Common myeloid progenitor, CD34-positive (primary cell): ENCODE results near the gene CST2. TPM values are rescaled to one million over a fixed set of nuclear protein-coding genes. Genes with fewer than 3 reads are reported as not detected.
A peak's percentile ranks its signal among the peaks of the same experiment; 100 is the strongest.

Experiments
- CTCF ChIA-PET: fragments of 350-600 bp; sonication (Branson Sonifier 250); formaldehyde crosslinking; loops from one replicate; lab custom pipeline; 2021; ENCODE audit warnings: antibody characterized with exemption; lab: Charles Lee
- POLR2A ChIA-PET: fragments of 350-600 bp; sonication (Branson Sonifier 250); formaldehyde crosslinking; loops from one replicate; lab custom pipeline; 2021; ENCODE audit warnings: antibody characterized with exemption; lab: Charles Lee
- DNase-seq, 3 donors: peaks; one replicate each; pipeline versions ENCODE4 v3.0.0 to v3.0.0-alpha.2; 2013
- H3K27ac ChIP-seq, 2 experiments: 1 replicate in 1 of 2; 2 replicates in 1 of 2; pipeline ENCODE4 v1.7.0; 2013; ENCODE audit warnings: inconsistent platforms in 2 of 2, low read length in 2 of 2, mild to moderate bottlenecking in 2 of 2, low read depth in 1 of 2, moderate library complexity in 1 of 2; ENCODE audit not compliant: severe bottlenecking in 2 of 2, insufficient read depth in 1 of 2, poor library complexity in 1 of 2
- H3K27me3 ChIP-seq, 5 experiments: replicated peaks in 2 of 5; 1 replicate in 3 of 5; 2 replicates in 2 of 5; pipeline versions ENCODE4 v1.6.1 to v1.7.0; 2013; ENCODE audit warnings: low read length in 4 of 5, mild to moderate bottlenecking in 2 of 5, moderate library complexity in 2 of 5, inconsistent platforms in 1 of 5; ENCODE audit not compliant: insufficient read depth in 5 of 5, control insufficient read depth in 4 of 5
- H3K36me3 ChIP-seq, 4 experiments: 1 replicate in 2 of 4; 2 replicates in 2 of 4; pipeline versions ENCODE4 v1.6.1 to v1.7.0; 2013; ENCODE audit warnings: low read length in 3 of 4, control low read depth in 1 of 4, mild to moderate bottlenecking in 1 of 4; ENCODE audit not compliant: control insufficient read depth in 4 of 4, insufficient read depth in 4 of 4
- H3K4me1 ChIP-seq, 4 experiments: 1 replicate in 3 of 4; 2 replicates in 1 of 4; pipeline versions ENCODE4 v1.6.1 to v1.7.1; 2013; ENCODE audit warnings: low read length in 3 of 4, mild to moderate bottlenecking in 3 of 4, control low read depth in 1 of 4, inconsistent platforms in 1 of 4, moderate library complexity in 1 of 4; ENCODE audit not compliant: control insufficient read depth in 4 of 4, insufficient read depth in 4 of 4; ENCODE audit errors: control extremely low read depth in 1 of 4
- H3K4me3 ChIP-seq, 7 experiments: 1 replicate in 4 of 7; 2 replicates in 3 of 7; pipeline versions ENCODE4 v1.5.1 to v1.7.0; 2013; ENCODE audit warnings: mild to moderate bottlenecking in 7 of 7, low read length in 6 of 7, moderate library complexity in 6 of 7, inconsistent platforms in 2 of 7, low read depth in 2 of 7, control low read depth in 1 of 7; ENCODE audit not compliant: insufficient read depth in 4 of 7, control insufficient read depth in 1 of 7; ENCODE audit errors: extremely low read depth in 1 of 7
- H3K9me3 ChIP-seq, 5 experiments: 1 replicate in 4 of 5; 2 replicates in 1 of 5; pipeline versions ENCODE4 v1.6.1 to v1.7.1; 2013; ENCODE audit warnings: low read length in 4 of 5, mild to moderate bottlenecking in 2 of 5, inconsistent platforms in 1 of 5, low read depth in 1 of 5, moderate library complexity in 1 of 5; ENCODE audit not compliant: control insufficient read depth in 4 of 5, insufficient read depth in 2 of 5; ENCODE audit errors: control extremely low read depth in 1 of 5
- WGBS: methylation state at CpG from one replicate; pipeline ENCODE4 v1.1.5; 2013; ENCODE audit not compliant: insufficient coverage; 5-methylcytosine and 5-hydroxymethylcytosine counted together
- polyA plus RNA-seq: library from polyadenylated mRNA; unstranded; fragments of 120-200 nt; gene quantifications from one replicate; pipeline ENCODE4 v1.2.1, GENCODE V29; 2013

The CST2 gene
- not detected for polyA plus RNA-seq

GRCh38 chr20:23826541-23827021, at the start of gene CST2:
TSS of gene CST2 (minus strand) at chr20:23826729. CDS start at chr20:23826660, 69 bp downstream.
- H3K4me1 ChIP-seq = no peaks in the 10 kb centered on the region
- H3K27ac ChIP-seq = no peak within 1 kb of the TSS
- ChIA-PET CTCF (no interaction called here), POLR2A (no interaction called here)
- H3K9me3 ChIP-seq = no peaks in the 10 kb centered on the region
- no peak within 1 kb of the TSS for H3K4me3 ChIP-seq
- peaks cover 0 to 1% (median 0%) of the 10 kb centered on the region in 5 experiments for H3K27me3 ChIP-seq
- WGBS = 100% methylated on average over 4 of the region's 4 CpGs
- no peak for DNase-seq
- H3K36me3 ChIP-seq = no peaks in the 10 kb centered on the region

- Histone ChIP-seq H3K27me3 (peaks cover 0 to 4% (median 0%) of the 10 kb centered on the region in 5 experiments), H3K4me3 (no peak overlapping the region), H3K36me3 (no peaks in the 10 kb centered on the region), H3K9me3 (no peaks in the 10 kb centered on the region), H3K27ac (no peak overlapping the region), H3K4me1 (peaks cover 0 to 8% (median 0%) of the 10 kb centered on the region in 4 experiments)
- POLR2A ChIA-PET = no interaction called here
- WGBS = 92% methylated on average over 6 of the region's 6 CpGs
- DNase-seq = no peak
- CTCF ChIA-PET = no interaction called here
Measured at GRCh38 chr20:23875606-23876237, 49.2 kb upstream of the CST2 start.

GRCh38 chr20:23874747-23875146, 48.2 kb upstream of the CST2 start:
- 62% methylated on average over 3 of the region's 5 CpGs for WGBS
- Histone ChIP-seq H3K9me3 (no peaks in the 10 kb centered on the region), H3K4me1 (peaks cover 0 to 8% (median 0%) of the 10 kb centered on the region in 4 experiments), H3K4me3 (no peak overlapping the region), H3K27me3 (peaks cover 0 to 9% (median 0%) of the 10 kb centered on the region in 5 experiments), H3K27ac (no peak overlapping the region), H3K36me3 (no peaks in the 10 kb centered on the region)
- CTCF ChIA-PET = no interaction called here
- DNase-seq = peak in 2 of 3 donors; percentile 10 to 21
- POLR2A ChIA-PET = no interaction called here

- 73% methylated on average over 2 of the region's 3 CpGs for WGBS
- DNase-seq = no peak
- H3K36me3 ChIP-seq = no peaks in the 10 kb centered on the region
- peaks cover 0 to 16% (median 0%) of the 10 kb centered on the region in 5 experiments for H3K27me3 ChIP-seq
- ChIA-PET CTCF (interaction anchor here (1.4 kb wide), 1 partner anchor 15 kb away, joined by 3 read pairs; no protein-coding TSS in a partner anchor), POLR2A (no interaction called here)
- no peak overlapping the region for H3K4me3 ChIP-seq
- no peak overlapping the region for H3K27ac ChIP-seq
- H3K9me3 ChIP-seq = no peaks in the 10 kb centered on the region
- H3K4me1 ChIP-seq = peaks cover 0 to 8% (median 0%) of the 10 kb centered on the region in 4 experiments
Measured at GRCh38 chr20:23873370-23874015, 47.0 kb upstream of the CST2 start.

GRCh38 chr20:23872065-23872464, 45.5 kb upstream of the CST2 start:
- no peaks in the 10 kb centered on the region for H3K36me3 ChIP-seq
- DNase-seq = no peak
- POLR2A ChIA-PET = no interaction called here
- H3K27me3 ChIP-seq = peaks cover 0 to 22% (median 0%) of the 10 kb centered on the region in 5 experiments
- H3K27ac ChIP-seq = no peak overlapping the region
- peaks cover 0 to 8% (median under 1%) of the 10 kb centered on the region in 4 experiments for H3K4me1 ChIP-seq
- H3K4me3 ChIP-seq = no peak overlapping the region
- WGBS = no CpG with 5 or more reads among the region's 1 CpG
- H3K9me3 ChIP-seq = no peaks in the 10 kb centered on the region
- CTCF ChIA-PET = no interaction called here

- Histone ChIP-seq H3K4me3 (no peak overlapping the region), H3K9me3 (no peaks in the 10 kb centered on the region), H3K27me3 (peaks cover 0 to 27% (median 0%) of the 10 kb centered on the region in 5 experiments), H3K36me3 (no peaks in the 10 kb centered on the region), H3K27ac (no peak overlapping the region), H3K4me1 (peaks cover 0 to 8% (median 1%) of the 10 kb centered on the region in 4 experiments)
- CTCF ChIA-PET = no interaction called here
- 85% methylated on average over 4 of the region's 4 CpGs for WGBS
- POLR2A ChIA-PET = no interaction called here
- DNase-seq = no peak
Measured at GRCh38 chr20:23870461-23870860, 43.9 kb upstream of the CST2 start.

GRCh38 chr20:23869520-23869919, 43.0 kb upstream of the CST2 start:
- ChIA-PET CTCF (interaction anchor here (0.6 kb wide), 1 partner anchor 282 kb away, joined by 3 read pairs; no protein-coding TSS in a partner anchor), POLR2A (no interaction called here)
- H3K4me3 ChIP-seq = no peak overlapping the region
- no peaks in the 10 kb centered on the region for H3K36me3 ChIP-seq
- H3K4me1 ChIP-seq = peaks cover 0 to 2% (median under 1%) of the 10 kb centered on the region in 4 experiments
- H3K9me3 ChIP-seq = no peaks in the 10 kb centered on the region
- peaks cover 0 to 27% (median 0%) of the 10 kb centered on the region in 5 experiments for H3K27me3 ChIP-seq
- no peak for DNase-seq
- 94% methylated on average over 2 of the region's 2 CpGs for WGBS
- H3K27ac ChIP-seq = no peak overlapping the region
